ENCODE results near the gene NCEH1. TPM values are rescaled to one million over a fixed set of nuclear protein-coding genes. Genes with fewer than 3 reads are reported as not detected.
"Not testable (repeated sequence)": the region's sequence is repeated elsewhere in the genome, so short reads cannot be mapped to it uniquely, and the experiment has no call there.

The NCEH1 gene
- total RNA-seq, 2 experiments from 2014 or later: 4.9 to 6.3 TPM

GRCh38 chr3:172675441-172676193 is 35.2 kb downstream of the NCEH1 start:
- ChIA-PET CTCF (interaction anchor here (0.8 to 2.8 kb wide), 12 partner anchors 10 to 591 kb away, joined by 3 to 13 read pairs (median 4); partner anchors contain the start of gene NCEH1), POLR2A (no interaction called here)
- peak; percentile 45 for ATAC-seq
- Mint-ChIP-seq H3K27ac (no peak overlapping the region), H3K27me3 (no peaks in the 10 kb centered on the region), H3K4me3 (no peak overlapping the region), H3K36me3 (ENCODE audit: low read depth) (no peaks in the 10 kb centered on the region), H3K9me3 (ENCODE audit: low read depth) (no peaks in the 10 kb centered on the region), H3K4me1 (no peaks in the 10 kb centered on the region)
- no peak for DNase-seq
- intact Hi-C loops (cut with DNase I, micrococcal nuclease): loop anchor here in 1 of 2 experiments (2.0 kb wide), 1 partner anchor 343 kb away; no protein-coding TSS in a partner anchor

- Mint-ChIP-seq H3K4me1 (no peaks in the 10 kb centered on the region), H3K36me3 (ENCODE audit: low read depth) (no peaks in the 10 kb centered on the region), H3K27ac (no peak overlapping the region), H3K9me3 (ENCODE audit: low read depth) (no peaks in the 10 kb centered on the region), H3K27me3 (no peaks in the 10 kb centered on the region), H3K4me3 (no peak overlapping the region)
- CTCF ChIA-PET: interaction anchor here (0.6 to 2.8 kb wide), 38 partner anchors 8 to 412 kb away, joined by 3 to 15 read pairs (median 4); partner anchors contain the start of genes ECT2 and NCEH1
- POLR2A ChIA-PET: interaction anchor here (0.7 kb wide), 1 partner anchor 637 kb away, joined by 3 read pairs; no protein-coding TSS in a partner anchor
- intact Hi-C loops (cut with DNase I, micrococcal nuclease): loop anchor here (1.0 kb wide), 3 partner anchors 37 to 77 kb away; partner anchors contain the start of genes ECT2 (in 2 of the 2) and NCEH1 (in 1 of the 2)
- peak; percentile 94 for ATAC-seq
- peak; percentile 85 for DNase-seq
These were observed 37.6 kb downstream of the NCEH1 start for GRCh38 chr3:172673210-172673679.

- intact Hi-C loops (cut with DNase I, micrococcal nuclease): loop anchor here (5.0 to 10.0 kb wide), 2 partner anchors 77 to 1024 kb away; no protein-coding TSS in a partner anchor
- Mint-ChIP-seq H3K27me3 (no peaks in the 10 kb centered on the region), H3K36me3 (ENCODE audit: low read depth) (no peaks in the 10 kb centered on the region), H3K4me3 (no peak overlapping the region), H3K9me3 (ENCODE audit: low read depth) (no peaks in the 10 kb centered on the region), H3K27ac (no peak overlapping the region), H3K4me1 (peaks cover 5% of the 10 kb centered on the region)
- DNase-seq: no peak
- CTCF ChIA-PET: interaction anchor here (0.8 to 3.8 kb wide), 12 partner anchors 10 to 336 kb away, joined by 3 to 15 read pairs (median 4); no protein-coding TSS in a partner anchor
- no peak for ATAC-seq
- POLR2A ChIA-PET: no interaction called here
These were observed 41.8 kb downstream of the NCEH1 start for GRCh38 chr3:172669021-172669420.

- ATAC-seq: peak; percentile 96
- Mint-ChIP-seq H3K36me3 (ENCODE audit: low read depth) (no peaks in the 10 kb centered on the region), H3K27ac (no peak overlapping the region), H3K4me1 (peaks cover 5% of the 10 kb centered on the region), H3K4me3 (no peak overlapping the region), H3K9me3 (ENCODE audit: low read depth) (no peaks in the 10 kb centered on the region), H3K27me3 (no peaks in the 10 kb centered on the region)
- ChIA-PET POLR2A (no interaction called here), CTCF (interaction anchor here (0.6 to 3.8 kb wide), 31 partner anchors 12 to 814 kb away, joined by 3 to 16 read pairs (median 3); partner anchors contain the start of gene ECT2)
- peak; percentile 88 for DNase-seq
- intact Hi-C loops (cut with DNase I, micrococcal nuclease): loop anchor here (1.0 to 10.0 kb wide), 8 partner anchors 71 to 1022 kb away; no protein-coding TSS in a partner anchor
These were observed 43.8 kb downstream of the NCEH1 start for GRCh38 chr3:172666873-172667694.

GRCh38 chr3:172666181-172666872 is 44.5 kb downstream of the NCEH1 start:
- ChIA-PET POLR2A (no interaction called here), CTCF (interaction anchor here (0.6 to 3.0 kb wide), 22 partner anchors 7 to 813 kb away, joined by 3 to 16 read pairs (median 3); partner anchors contain the start of gene ECT2)
- intact Hi-C loops (cut with DNase I, micrococcal nuclease): loop anchor here (1.0 to 10.0 kb wide), 7 partner anchors 70 to 1022 kb away; no protein-coding TSS in a partner anchor
- Mint-ChIP-seq H3K4me3 (no peak overlapping the region), H3K27me3 (no peaks in the 10 kb centered on the region), H3K9me3 (ENCODE audit: low read depth) (no peaks in the 10 kb centered on the region), H3K27ac (no peak overlapping the region), H3K4me1 (peaks cover 5% of the 10 kb centered on the region), H3K36me3 (ENCODE audit: low read depth) (no peaks in the 10 kb centered on the region)
- DNase-seq (no peak), ATAC-seq (no peak)

GRCh38 chr3:172665510-172665909 is 45.4 kb downstream of the NCEH1 start:
- intact Hi-C loops (cut with DNase I, micrococcal nuclease): loop anchor here (5.0 to 10.0 kb wide), 2 partner anchors 73 to 1021 kb away; no protein-coding TSS in a partner anchor
- DNase-seq; H3K4me1 Mint-ChIP-seq; H3K9me3 Mint-ChIP-seq (ENCODE audit: low read depth); H3K4me3 Mint-ChIP-seq; POLR2A ChIA-PET; H3K36me3 Mint-ChIP-seq (ENCODE audit: low read depth); ATAC-seq; H3K27me3 Mint-ChIP-seq; H3K27ac Mint-ChIP-seq: not testable (repeated sequence)
- CTCF ChIA-PET: interaction anchor here (1.0 to 3.0 kb wide), 11 partner anchors 8 to 337 kb away, joined by 3 to 16 read pairs (median 4); partner anchors contain the start of gene ECT2

- ATAC-seq; H3K9me3 Mint-ChIP-seq (ENCODE audit: low read depth); H3K27ac Mint-ChIP-seq; POLR2A ChIA-PET; H3K27me3 Mint-ChIP-seq; H3K4me3 Mint-ChIP-seq; DNase-seq; H3K4me1 Mint-ChIP-seq; H3K36me3 Mint-ChIP-seq (ENCODE audit: low read depth): not testable (repeated sequence)
- CTCF ChIA-PET: interaction anchor here (1.5 kb wide), 1 partner anchor 13 kb away, joined by 3 read pairs; no protein-coding TSS in a partner anchor
- intact Hi-C loops (cut with DNase I, micrococcal nuclease): loop anchor here in 1 of 2 experiments (10.0 kb wide), 1 partner anchor 1016 kb away; no protein-coding TSS in a partner anchor
These were observed 50.4 kb downstream of the NCEH1 start for GRCh38 chr3:172660421-172660820.

- intact Hi-C loops (cut with DNase I, micrococcal nuclease): loop anchor here in 1 of 2 experiments (10.0 kb wide), 1 partner anchor 1015 kb away; no protein-coding TSS in a partner anchor
- Mint-ChIP-seq H3K9me3 (ENCODE audit: low read depth) (no peaks in the 10 kb centered on the region), H3K27me3 (no peaks in the 10 kb centered on the region), H3K27ac (no peak overlapping the region), H3K4me1 (no peaks in the 10 kb centered on the region), H3K4me3 (no peak overlapping the region), H3K36me3 (ENCODE audit: low read depth) (no peaks in the 10 kb centered on the region)
- ChIA-PET CTCF (interaction anchor here (0.7 to 1.7 kb wide), 7 partner anchors 8 to 215 kb away, joined by 3 to 10 read pairs (median 4); no protein-coding TSS in a partner anchor), POLR2A (no interaction called here)
- DNase-seq: no peak
- ATAC-seq: no peak
These were observed 51.4 kb downstream of the NCEH1 start for GRCh38 chr3:172659246-172660002.

- Mint-ChIP-seq H3K27me3 (no peaks in the 10 kb centered on the region), H3K9me3 (ENCODE audit: low read depth) (no peaks in the 10 kb centered on the region), H3K4me1 (no peaks in the 10 kb centered on the region), H3K4me3 (no peak overlapping the region), H3K36me3 (ENCODE audit: low read depth) (no peaks in the 10 kb centered on the region), H3K27ac (no peak overlapping the region)
- intact Hi-C loops (cut with DNase I, micrococcal nuclease): no loop called here
- CTCF ChIA-PET: interaction anchor here (0.7 to 1.7 kb wide), 8 partner anchors 8 to 214 kb away, joined by 3 to 10 read pairs (median 4); no protein-coding TSS in a partner anchor
- DNase-seq: no peak
- POLR2A ChIA-PET: interaction anchor here (0.5 kb wide), 1 partner anchor 49 kb away, joined by 3 read pairs; no protein-coding TSS in a partner anchor
- ATAC-seq: no peak
These were observed 52.3 kb downstream of the NCEH1 start for GRCh38 chr3:172658344-172659245.
